Lower lobe of right lung (tissue), 2 donors: ENCODE results near the gene ENGASE. TPM values are rescaled to one million over a fixed set of nuclear protein-coding genes. Genes with fewer than 3 reads are reported as not detected.

ENCODE experiments used
- ATAC-seq, 2 donors: fragments of 200-7000 bp; cut with Tn5 transposase; one replicate each; pipeline ENCODE4 v1.9.1; 2020 to 2022; ENCODE audit warnings: mild to moderate bottlenecking in 2 of 2, moderate library complexity in 2 of 2
- DNase-seq: peaks from one replicate; pipeline ENCODE4 v3.0.0-alpha.2; 2020
- H3K27ac ChIP-seq: fragments of 200-600 bp; one replicate; pipeline ENCODE4 v1.8.0; 2022
- H3K27me3 ChIP-seq: fragments of 200-600 bp; one replicate; pipeline ENCODE4 v1.8.0; 2022; ENCODE audit warnings: low read depth
- H3K36me3 ChIP-seq: fragments of 200-600 bp; one replicate; pipeline ENCODE4 v1.8.0; 2022; ENCODE audit warnings: mild to moderate bottlenecking
- H3K4me1 ChIP-seq: fragments of 200-600 bp; one replicate; pipeline ENCODE4 v1.8.0; 2022
- H3K4me3 ChIP-seq: fragments of 200-600 bp; one replicate; pipeline ENCODE4 v1.8.0; 2022; ENCODE audit warnings: mild to moderate bottlenecking
- H3K9me3 ChIP-seq: fragments of 200-600 bp; one replicate; pipeline ENCODE4 v1.8.0; 2022
- CTCF ChIP-seq: fragments of 200-600 bp; IDR thresholded peaks from one replicate; pipeline ENCODE4 v1.8.0; 2022; ENCODE audit warnings: antibody characterized with exemption, mild to moderate bottlenecking
- intact Hi-C: fragments of 100-400 bp; cut with DNase I; formaldehyde crosslinking; loops from one replicate; pipeline ENCODE4 v1.11.0; 2022
- total RNA-seq: library from RNA; stranded (reverse); fragmentation: NEBNext Ultra II Directional; extraction: Animal tissue kit (Norgen Biotek cat#: 25700); gene quantifications from one replicate; pipeline ENCODE4 v1.2.1, GENCODE V29; 2021
- donor health status: DM: no; HTN: yes; CAD: no; lungs with severe emphysema.

The ENGASE gene
- total RNA-seq, 1 donor from 2014 or later, result 56.4 TPM

DNA sequence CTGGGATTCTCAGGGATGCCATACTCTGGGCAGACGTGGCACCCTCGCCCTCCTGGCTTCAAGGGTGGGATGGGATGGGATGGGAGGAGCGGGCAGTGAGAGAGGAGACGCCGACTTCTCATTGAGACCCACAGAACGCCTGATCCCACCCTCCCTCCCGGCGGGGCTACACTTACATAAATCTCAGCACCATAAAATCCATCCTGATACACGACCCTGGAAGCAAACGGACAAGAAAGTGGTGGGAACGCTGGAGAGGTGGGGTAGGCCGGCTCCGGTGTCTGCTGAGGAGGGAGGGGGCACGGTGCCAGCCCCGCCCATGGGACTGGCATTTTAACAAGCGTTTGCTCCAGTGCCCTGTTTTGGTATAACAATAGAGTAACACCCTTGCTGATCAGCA, 21.9 kb downstream of the ENGASE start:
- Histone ChIP-seq H3K36me3 (no peaks in the 10 kb centered on the region), H3K4me3 (no peak overlapping the region), H3K4me1 (no peaks in the 10 kb centered on the region), H3K9me3 (no peaks in the 10 kb centered on the region), H3K27me3 (peaks cover 91% of the 10 kb centered on the region), H3K27ac (no peak overlapping the region)
- DNase-seq (no peak), ATAC-seq (no peak)
- no peak for TF ChIP-seq CTCF
- intact Hi-C loops, result no loop called here

- Histone ChIP-seq H3K36me3 (no peaks in the 10 kb centered on the region), H3K4me1 (no peaks in the 10 kb centered on the region), H3K9me3 (no peaks in the 10 kb centered on the region), H3K4me3 (no peak overlapping the region), H3K27ac (no peak overlapping the region), H3K27me3 (peaks cover 91% of the 10 kb centered on the region)
- intact Hi-C loops, result no loop called here
- DNase-seq, result no peak
- ATAC-seq, result no peak
- TF ChIP-seq CTCF, result no peak
Observed at GRCh38 chr17:79097226-79098055, 22.8 kb downstream of the ENGASE start.

DNA sequence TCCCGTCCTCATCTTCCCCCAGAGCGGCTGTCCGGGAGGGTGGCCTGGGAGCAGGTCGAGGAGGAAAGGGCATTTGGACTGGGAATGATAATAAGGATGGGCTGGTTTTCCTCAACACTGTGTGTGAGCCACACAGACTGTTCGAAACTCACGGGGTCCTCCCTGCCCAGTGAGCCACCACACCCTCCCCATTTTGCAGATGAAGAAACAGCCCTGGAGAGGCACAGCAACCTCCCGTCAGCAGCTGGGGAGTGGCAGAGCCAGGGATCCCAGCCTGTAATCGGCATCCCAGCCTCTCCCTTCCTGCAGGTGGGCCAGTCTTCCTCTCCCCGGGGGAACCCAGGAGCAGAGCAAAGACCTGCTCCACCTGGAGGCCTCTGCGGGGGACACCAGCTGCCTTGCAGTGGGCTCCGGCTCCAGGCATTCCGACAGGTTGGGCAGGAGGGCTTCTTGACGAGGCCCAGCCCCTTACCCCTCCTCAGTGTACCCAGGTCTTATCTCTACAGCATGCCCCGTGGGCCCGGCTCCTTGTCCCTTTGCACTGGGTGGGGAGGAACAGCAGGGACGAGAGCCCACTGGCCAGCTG, 23.8 kb downstream of the ENGASE start:
- no peak for TF ChIP-seq CTCF
- H3K4me3 ChIP-seq, result no peak overlapping the region
- no peak for ATAC-seq
- H3K27ac ChIP-seq, result no peak overlapping the region
- no peaks in the 10 kb centered on the region for H3K4me1 ChIP-seq
- H3K9me3 ChIP-seq, result no peaks in the 10 kb centered on the region
- intact Hi-C loops, result no loop called here
- no peak for DNase-seq
- no peaks in the 10 kb centered on the region for H3K36me3 ChIP-seq
- peaks cover 89% of the 10 kb centered on the region for H3K27me3 ChIP-seq

- Histone ChIP-seq H3K4me1 (no peaks in the 10 kb centered on the region), H3K4me3 (no peak overlapping the region), H3K27ac (no peak overlapping the region), H3K9me3 (no peaks in the 10 kb centered on the region), H3K27me3 (peaks cover 86% of the 10 kb centered on the region), H3K36me3 (no peaks in the 10 kb centered on the region)
- no peak for ATAC-seq
- no peak for DNase-seq
- intact Hi-C loops, result no loop called here
- TF ChIP-seq CTCF, result no peak
Observed at GRCh38 chr17:79100405-79100804, 25.8 kb downstream of the ENGASE start.

DNA sequence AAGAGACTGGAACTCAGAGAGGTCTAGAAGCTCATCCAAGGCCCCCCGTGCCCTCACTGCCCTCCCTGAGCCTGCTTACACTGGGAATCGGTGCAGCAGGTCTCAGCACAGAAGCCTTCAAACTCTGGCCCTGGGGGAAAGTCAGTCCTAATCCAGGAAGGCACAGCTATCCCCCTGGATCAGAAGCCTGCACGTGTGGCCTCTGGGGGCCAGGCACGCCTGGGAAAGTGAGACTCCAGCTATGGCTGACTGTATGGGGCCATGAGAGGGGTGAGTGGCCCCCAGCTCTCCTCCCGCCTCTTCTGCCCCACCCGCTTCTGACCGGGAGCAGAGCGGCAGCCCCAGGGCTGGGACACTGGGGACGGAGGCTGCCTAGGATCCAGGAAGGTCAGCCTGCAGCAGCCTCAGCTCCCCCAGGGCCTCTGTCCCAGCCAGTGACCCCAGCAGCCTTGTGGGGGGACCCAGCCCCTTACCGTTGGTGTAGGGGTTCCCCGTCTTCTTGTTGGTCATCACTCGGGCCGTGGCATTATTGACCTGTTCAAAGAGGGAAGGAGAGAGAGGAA, 26.6 kb downstream of the ENGASE start:
- H3K36me3 ChIP-seq, result no peaks in the 10 kb centered on the region
- no peaks in the 10 kb centered on the region for H3K4me1 ChIP-seq
- H3K27me3 ChIP-seq, result peaks cover 78% of the 10 kb centered on the region
- H3K9me3 ChIP-seq, result no peaks in the 10 kb centered on the region
- no peak overlapping the region for H3K27ac ChIP-seq
- no peak for ATAC-seq
- no peak for DNase-seq
- intact Hi-C loops, result no loop called here
- no peak overlapping the region for H3K4me3 ChIP-seq
- no peak for TF ChIP-seq CTCF
